Right lobe of liver (tissue), 6 donors: ENCODE data around the gene RUNX2. TPM values are rescaled to one million over a fixed set of nuclear protein-coding genes. Genes with fewer than 3 reads are reported as not detected.

ENCODE experiments used
- ATAC-seq, 4 donors: fragments of 200-7000 bp; cut with Tn5 transposase; one replicate each; pipeline ENCODE4 v1.9.1; 2020; ENCODE audit warnings: mild to moderate bottlenecking in 4 of 4, moderate library complexity in 4 of 4
- DNase-seq, 3 donors: peaks; one replicate each; pipeline ENCODE4 v3.0.0-alpha.2; 2020
- H3K27ac ChIP-seq, 3 donors: fragments of 200-600 bp; one replicate each; pipeline ENCODE4 v1.8.0; 2022
- H3K27me3 ChIP-seq, 2 donors: fragments of 200-600 bp; one replicate each; pipeline ENCODE4 v1.8.0; 2022
- H3K36me3 ChIP-seq, 4 donors: fragments of 200-600 bp; sonication (generic) in 1 of 4; one replicate each; pipeline versions ENCODE4 v1.5.1 to v1.8.0; 2017 to 2022; ENCODE audit warnings: control low read depth in 1 of 4
- H3K4me1 ChIP-seq, 4 donors: fragments of 200-600 bp; sonication (generic) in 1 of 4; one replicate each; pipeline versions ENCODE4 v1.5.1 to v1.8.0; 2017 to 2022; ENCODE audit warnings: control low read depth in 1 of 4
- H3K4me3 ChIP-seq, 3 donors: fragments of 200-600 bp; one replicate each; pipeline ENCODE4 v1.8.0; 2022
- H3K9me3 ChIP-seq, 4 donors: fragments of 200-600 bp; sonication (generic) in 1 of 4; one replicate each; pipeline versions ENCODE4 v1.5.1 to v1.8.0; 2017 to 2022; ENCODE audit warnings: control low read depth in 1 of 4
- CTCF ChIP-seq, 4 donors: fragments of 200-600 bp in 3 of 4; fragments of 450-650 bp in 1 of 4; IDR thresholded peaks; one replicate each; pipeline versions ENCODE4 v1.5.1 to v1.8.0; 2016 to 2022; ENCODE audit warnings: antibody characterized with exemption in 4 of 4, mild to moderate bottlenecking in 2 of 4
- POLR2A ChIP-seq: fragments of 450-650 bp; IDR thresholded peaks from one replicate; pipeline ENCODE4 v1.6.1; 2017; ENCODE audit warnings: antibody characterized with exemption, mild to moderate bottlenecking
- WGBS: methylation state at CpG from one replicate; pipeline ENCODE4 v1.1.6; 2018; ENCODE audit warnings: low coverage, low lambda C conversion rate; ENCODE audit not compliant: insufficient coverage; ENCODE audit errors: missing lambda C conversion rate; 5-methylcytosine and 5-hydroxymethylcytosine counted together
- intact Hi-C, 2 donors: fragments of 100-400 bp; cut with DNase I; formaldehyde crosslinking; loops; one replicate each; pipeline versions ENCODE4 v1.11.2 to v1.14.1; 2022
- total RNA-seq, 6 experiments: library from RNA; depleted of rRNA in 2 of 6; stranded (reverse); fragments of >200 nt in 2 of 6; fragmentation: NEBNext Ultra II Directional in 3 of 6; extraction: Animal tissue kit (Norgen Biotek cat#: 25700) in 3 of 6; gene quantifications; one replicate each; pipeline versions ENCODE4 v1.1.0 to v1.2.4, GENCODE V29; 2016 to 2023
- donor health status: DM: no; HTN: yes; CAD: no.
- donor health status: DM: no; HTN: no; CAD: no.
- donor health status: DM: no; HTN: no; CAD: no.
- donor health status: DM: no; HTN: yes; CAD: no.
- donor health status: DM: no; HTN: yes; CAD: no.

The RUNX2 gene
- total RNA-seq, 6 experiments from 2014 or later = 0.15 to 0.80 (median 0.43) TPM

GRCh38 chr6:45619211-45619760 is 291.2 kb downstream of the RUNX2 start:
- H3K27ac ChIP-seq = no peak overlapping the region
- no peaks in the 10 kb centered on the region for H3K9me3 ChIP-seq
- no peak for ATAC-seq
- H3K36me3 ChIP-seq = no peaks in the 10 kb centered on the region
- TF ChIP-seq CTCF (IDR thresholded peaks at IDR 0.05) (no peak), POLR2A (no peak)
- intact Hi-C loops = no loop called here
- no peaks in the 10 kb centered on the region for H3K27me3 ChIP-seq
- no peak for DNase-seq
- H3K4me1 ChIP-seq = no peaks in the 10 kb centered on the region
- H3K4me3 ChIP-seq = no peak overlapping the region
- 81% methylated on average over 10 of the region's 11 CpGs for WGBS

- no peak for DNase-seq
- intact Hi-C loops = no loop called here
- no peaks in the 10 kb centered on the region for H3K4me1 ChIP-seq
- H3K4me3 ChIP-seq = no peak overlapping the region
- no peaks in the 10 kb centered on the region for H3K9me3 ChIP-seq
- TF ChIP-seq POLR2A = no peak
- TF ChIP-seq CTCF (IDR thresholded peaks at IDR 0.05) = no peak
- WGBS = 87% methylated on average over 3 of the region's 3 CpGs
- no peak for ATAC-seq
- no peak overlapping the region for H3K27ac ChIP-seq
- no peaks in the 10 kb centered on the region for H3K27me3 ChIP-seq
- H3K36me3 ChIP-seq = no peaks in the 10 kb centered on the region
Measured at GRCh38 chr6:45619994-45620471, 291.9 kb downstream of the RUNX2 start.

GRCh38 chr6:45624228-45624627 is 296.1 kb downstream of the RUNX2 start:
- DNase-seq (no peak), ATAC-seq (no peak)
- Histone ChIP-seq H3K36me3 (no peaks in the 10 kb centered on the region), H3K27me3 (no peaks in the 10 kb centered on the region), H3K9me3 (no peaks in the 10 kb centered on the region), H3K27ac (no peak overlapping the region), H3K4me3 (no peak overlapping the region), H3K4me1 (no peaks in the 10 kb centered on the region)
- WGBS = 92% methylated on average over 4 of the region's 4 CpGs
- intact Hi-C loops = no loop called here
- TF ChIP-seq CTCF (IDR thresholded peaks at IDR 0.05) = no peak
- TF ChIP-seq POLR2A = no peak

GRCh38 chr6:45625191-45625664 is 297.1 kb downstream of the RUNX2 start:
- ATAC-seq (no peak), DNase-seq (no peak)
- 75% methylated on average over 5 of the region's 5 CpGs for WGBS
- Histone ChIP-seq H3K4me1 (no peaks in the 10 kb centered on the region), H3K9me3 (no peaks in the 10 kb centered on the region), H3K36me3 (no peaks in the 10 kb centered on the region), H3K27ac (no peak overlapping the region), H3K27me3 (no peaks in the 10 kb centered on the region), H3K4me3 (no peak overlapping the region)
- intact Hi-C loops = no loop called here
- no peak for TF ChIP-seq CTCF (IDR thresholded peaks at IDR 0.05)
- TF ChIP-seq POLR2A = no peak
